ENCODE data around the gene SYT12. TPM values are rescaled to one million over a fixed set of nuclear protein-coding genes. Genes with fewer than 3 reads are reported as not detected.

SYT12 gene
- total and polyA plus RNA-seq, 9 of the 15 experiments (the other 6 are each of a cell fraction or from before 2014, with no cell fraction given) = 0.03 to 0.11 (median 0.03) TPM; not detected in 4

- no peaks in the 10 kb centered on the region for H3K9me3 ChIP-seq (replicated peaks; ENCODE audit: control insufficient read depth, insufficient read depth, low read depth, low read length)
- DNase-seq (ENCODE audit: extremely low read depth in 1 of 4, low spot score in 3 of 4) = no peak
- no peak overlapping the region for H3K4me2 ChIP-seq (ENCODE audit: insufficient read depth, low read length)
- WGBS (ENCODE audit: insufficient coverage, low coverage, missing lambda C conversion rate) = 25% methylated on average over 6 of the region's 7 CpGs
- H3K36me3 ChIP-seq (ENCODE audit: control insufficient read depth, insufficient read depth, low read length) = no peaks in the 10 kb centered on the region
- no peaks in the 10 kb centered on the region for H3K27me3 ChIP-seq (ENCODE audit: control insufficient read depth in 2 of 2, insufficient read depth in 2 of 2, low read length in 2 of 2)
- H3K9me1 ChIP-seq (ENCODE audit: control insufficient read depth, insufficient read depth, low read length) = no peaks in the 10 kb centered on the region
- H3K79me2 ChIP-seq (ENCODE audit: control insufficient read depth, insufficient read depth, low read length) = no peaks in the 10 kb centered on the region
- peak; percentile 36; the same call in 2 of the 3 replicates for ATAC-seq
- in situ Hi-C loops (cut with MboI) (no loop called here), intact Hi-C loops (cut with micrococcal nuclease) (no loop called here)
- peaks cover 16 to 29% of the 10 kb centered on the region in 2 experiments for H3K4me1 ChIP-seq (replicated peaks in 1 of 2; ENCODE audit: control insufficient read depth in 2 of 2, insufficient read depth in 2 of 2, low read length in 2 of 2)
- H2AFZ ChIP-seq (ENCODE audit: low read depth, low read length) = no peak overlapping the region
- TF ChIP-seq JUND (IDR thresholded peaks at IDR 0.05; ENCODE audit: borderline replicate concordance, low read depth, low read length) (0 out of 2 replicates have a peak, but pooled peaks have one; percentile 10), JUND (tag; IDR thresholded peaks at IDR 0.05; ENCODE audit: borderline replicate concordance, low read depth, low read length) (no peak), SMC3 (conservative IDR thresholded peaks at IDR 0.05; ENCODE audit: insufficient read depth, low read depth, low read length) (no peak), BRF1 (IDR thresholded peaks at IDR 0.05; ENCODE audit: borderline replicate concordance, extremely low read depth, insufficient read length) (no peak), FOSL1 (tag; conservative IDR thresholded peaks at IDR 0.05) (0 out of 2 replicates have a peak, but pooled peaks have one; percentile 23), XRCC3 (IDR thresholded peaks at IDR 0.05) (no peak)
- TF ChIP-seq, protein P1, sequence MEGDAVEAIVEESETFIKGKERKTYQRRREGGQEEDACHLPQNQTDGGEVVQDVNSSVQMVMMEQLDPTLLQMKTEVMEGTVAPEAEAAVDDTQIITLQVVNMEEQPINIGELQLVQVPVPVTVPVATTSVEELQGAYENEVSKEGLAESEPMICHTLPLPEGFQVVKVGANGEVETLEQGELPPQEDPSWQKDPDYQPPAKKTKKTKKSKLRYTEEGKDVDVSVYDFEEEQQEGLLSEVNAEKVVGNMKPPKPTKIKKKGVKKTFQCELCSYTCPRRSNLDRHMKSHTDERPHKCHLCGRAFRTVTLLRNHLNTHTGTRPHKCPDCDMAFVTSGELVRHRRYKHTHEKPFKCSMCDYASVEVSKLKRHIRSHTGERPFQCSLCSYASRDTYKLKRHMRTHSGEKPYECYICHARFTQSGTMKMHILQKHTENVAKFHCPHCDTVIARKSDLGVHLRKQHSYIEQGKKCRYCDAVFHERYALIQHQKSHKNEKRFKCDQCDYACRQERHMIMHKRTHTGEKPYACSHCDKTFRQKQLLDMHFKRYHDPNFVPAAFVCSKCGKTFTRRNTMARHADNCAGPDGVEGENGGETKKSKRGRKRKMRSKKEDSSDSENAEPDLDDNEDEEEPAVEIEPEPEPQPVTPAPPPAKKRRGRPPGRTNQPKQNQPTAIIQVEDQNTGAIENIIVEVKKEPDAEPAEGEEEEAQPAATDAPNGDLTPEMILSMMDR (IDR thresholded peaks at IDR 0.05 in 2 of 3, conservative IDR thresholded peaks at IDR 0.05 in 1 of 3; ENCODE audit: insufficient read depth in 2 of 3, low read depth in 1 of 3, low read length in 3 of 3) = peak in 1 of 3 experiments; percentile 13; a peak in 1 of 6 replicates
- FAIRE-seq = no peak
- H3K27ac ChIP-seq (ENCODE audit: extremely low read depth, low read depth, low read length) = no peak overlapping the region
- POLR2A ChIA-PET = interaction anchor here (0.6 to 1.2 kb wide), 3 partner anchors 11 to 696 kb away, joined by 3 to 4 read pairs (median 3); no protein-coding TSS in a partner anchor
- CTCF ChIA-PET (ENCODE audit: low intra/inter-chr PET ratio) = no interaction called here
- no peak overlapping the region for H3K9ac ChIP-seq (ENCODE audit: insufficient read depth in 1 of 2, low read depth in 2 of 2, low read length in 2 of 2)
- H3K4me3 ChIP-seq = no peak overlapping the region
- no TSS peak for BruUV-seq (replicated peaks)
- H4K20me1 ChIP-seq (replicated peaks; ENCODE audit: control insufficient read depth, insufficient read depth, low read length) = no peaks in the 10 kb centered on the region
Observed at GRCh38 chr11:67060111-67060522, 37.2 kb downstream of the SYT12 start.

Data from K562 (cell line).